ENCODE results near the gene GCC1. TPM values are rescaled to one million over a fixed set of nuclear protein-coding genes. Genes with fewer than 3 reads are reported as not detected.
"Not testable (repeated sequence)": the region's sequence is repeated elsewhere in the genome, so short reads cannot be mapped to it uniquely, and the experiment has no call there.

GCC1 gene
- total RNA-seq, 2 donors from 2014 or later = 18.6 to 21.4 TPM

DNA sequence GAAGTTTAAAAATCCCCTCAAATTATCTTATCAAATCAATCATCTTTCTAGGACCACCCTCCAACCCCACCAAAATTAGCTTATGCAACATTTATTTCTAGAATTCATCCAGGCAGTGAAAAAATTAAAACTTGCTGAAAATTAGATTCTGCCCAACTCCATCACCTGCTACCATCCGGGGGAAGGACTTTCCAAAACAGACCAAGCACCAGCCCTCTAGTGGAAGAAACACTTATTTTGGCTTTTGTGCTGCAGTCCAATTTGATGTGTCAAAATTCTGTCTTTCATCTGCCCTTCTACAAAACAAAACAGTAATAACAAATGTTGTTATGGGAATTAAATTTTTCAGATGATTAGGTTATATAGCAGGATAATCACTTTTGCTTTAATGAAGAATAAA, 35.1 kb downstream of the GCC1 start:
- H3K4me1 ChIP-seq = no peaks in the 10 kb centered on the region
- H3K4me3 ChIP-seq = no peak overlapping the region
- H3K9ac ChIP-seq (ENCODE audit: low read depth in 2 of 2, low read length in 2 of 2) = no peak overlapping the region
- no peaks in the 10 kb centered on the region for H3K9me3 ChIP-seq
- H3K36me3 ChIP-seq = no peaks in the 10 kb centered on the region
- H3K27me3 ChIP-seq = no peaks in the 10 kb centered on the region
- DNase-seq = no peak
- TF ChIP-seq, protein P1, sequence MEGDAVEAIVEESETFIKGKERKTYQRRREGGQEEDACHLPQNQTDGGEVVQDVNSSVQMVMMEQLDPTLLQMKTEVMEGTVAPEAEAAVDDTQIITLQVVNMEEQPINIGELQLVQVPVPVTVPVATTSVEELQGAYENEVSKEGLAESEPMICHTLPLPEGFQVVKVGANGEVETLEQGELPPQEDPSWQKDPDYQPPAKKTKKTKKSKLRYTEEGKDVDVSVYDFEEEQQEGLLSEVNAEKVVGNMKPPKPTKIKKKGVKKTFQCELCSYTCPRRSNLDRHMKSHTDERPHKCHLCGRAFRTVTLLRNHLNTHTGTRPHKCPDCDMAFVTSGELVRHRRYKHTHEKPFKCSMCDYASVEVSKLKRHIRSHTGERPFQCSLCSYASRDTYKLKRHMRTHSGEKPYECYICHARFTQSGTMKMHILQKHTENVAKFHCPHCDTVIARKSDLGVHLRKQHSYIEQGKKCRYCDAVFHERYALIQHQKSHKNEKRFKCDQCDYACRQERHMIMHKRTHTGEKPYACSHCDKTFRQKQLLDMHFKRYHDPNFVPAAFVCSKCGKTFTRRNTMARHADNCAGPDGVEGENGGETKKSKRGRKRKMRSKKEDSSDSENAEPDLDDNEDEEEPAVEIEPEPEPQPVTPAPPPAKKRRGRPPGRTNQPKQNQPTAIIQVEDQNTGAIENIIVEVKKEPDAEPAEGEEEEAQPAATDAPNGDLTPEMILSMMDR (IDR thresholded peaks at IDR 0.05) = no peak
- intact Hi-C loops (cut with DNase I) = no loop called here
- H3K27ac ChIP-seq = no peak overlapping the region

DNA sequence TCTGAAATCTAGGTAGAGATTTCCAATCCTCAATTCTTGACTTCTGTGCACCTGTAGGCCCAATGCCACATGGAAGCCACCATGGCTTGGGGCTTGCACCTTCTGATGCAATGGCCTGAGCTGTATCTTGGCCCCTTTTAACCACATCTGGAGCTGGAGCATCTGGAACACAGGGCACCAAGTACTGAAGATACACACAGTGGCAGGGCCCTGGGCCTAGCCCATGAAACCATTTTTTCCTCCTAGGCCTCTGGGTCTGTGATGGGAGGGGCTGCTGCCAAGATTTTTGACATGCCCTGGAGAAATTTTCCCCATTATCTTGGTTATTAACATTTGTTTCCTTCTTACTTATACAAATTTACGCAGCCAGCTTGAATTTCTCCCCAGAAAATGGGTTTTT, 39.1 kb downstream of the GCC1 start:
- H3K4me1 ChIP-seq = no peaks in the 10 kb centered on the region
- H3K4me3 ChIP-seq = no peak overlapping the region
- H3K27me3 ChIP-seq = no peaks in the 10 kb centered on the region
- DNase-seq = no peak
- H3K27ac ChIP-seq = no peak overlapping the region
- H3K36me3 ChIP-seq = no peaks in the 10 kb centered on the region
- TF ChIP-seq, protein P1 (IDR thresholded peaks at IDR 0.05) = no peak
- no peak overlapping the region for H3K9ac ChIP-seq (ENCODE audit: low read depth in 2 of 2, low read length in 2 of 2)
- H3K9me3 ChIP-seq = no peaks in the 10 kb centered on the region
- intact Hi-C loops (cut with DNase I) = no loop called here

DNA sequence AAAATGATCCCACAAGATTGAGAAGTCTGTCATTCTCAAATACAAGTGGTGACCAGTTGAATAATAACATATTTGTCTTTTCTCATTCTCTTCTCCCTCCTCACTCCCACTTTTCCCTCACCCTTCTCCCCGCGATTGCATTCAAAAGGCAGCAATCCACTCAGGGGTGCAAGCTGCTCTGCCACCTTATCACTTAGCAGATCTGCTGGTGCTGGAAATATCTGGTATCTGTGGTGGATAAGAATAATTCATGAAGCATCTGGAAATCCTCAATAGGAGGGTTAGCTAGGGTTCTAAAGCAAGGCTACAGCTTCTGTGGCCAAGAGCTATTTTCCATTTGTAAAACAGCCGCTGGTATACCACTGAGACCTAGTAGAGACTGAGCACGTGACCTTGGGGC, 43.8 kb downstream of the GCC1 start:
- no peak overlapping the region for H3K27ac ChIP-seq
- no peak overlapping the region for H3K4me3 ChIP-seq
- H3K36me3 ChIP-seq = no peaks in the 10 kb centered on the region
- intact Hi-C loops (cut with DNase I) = no loop called here
- H3K9ac ChIP-seq (ENCODE audit: low read depth in 2 of 2, low read length in 2 of 2) = no peak overlapping the region
- TF ChIP-seq, protein P1 (IDR thresholded peaks at IDR 0.05) = no peak
- H3K4me1 ChIP-seq = no peaks in the 10 kb centered on the region
- H3K9me3 ChIP-seq = no peaks in the 10 kb centered on the region
- no peak for DNase-seq
- peaks cover 3% of the 10 kb centered on the region for H3K27me3 ChIP-seq

DNA sequence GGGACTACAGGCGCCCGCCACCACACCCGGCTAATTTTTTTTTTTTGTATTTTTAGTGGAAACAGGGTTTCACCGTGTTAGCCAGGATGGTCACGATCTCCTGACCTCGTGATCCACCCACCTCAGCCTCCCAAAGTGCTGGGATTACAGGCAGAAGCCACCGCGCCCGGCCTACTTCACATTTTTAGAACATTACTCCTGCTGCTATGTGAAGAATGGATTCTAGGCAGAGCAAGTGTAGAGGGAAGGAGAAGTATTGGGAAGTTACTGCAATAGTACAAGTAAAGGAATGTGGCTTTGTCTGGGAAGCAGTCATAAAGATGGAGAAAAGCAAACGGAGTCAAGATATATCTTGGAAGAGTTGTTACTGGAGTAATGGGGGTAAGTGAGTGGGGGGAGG, 44.9 kb downstream of the GCC1 start:
- DNase-seq; H3K4me1 ChIP-seq; H3K9ac ChIP-seq (ENCODE audit: low read depth in 2 of 2, low read length in 2 of 2); H3K27me3 ChIP-seq; H3K9me3 ChIP-seq; H3K36me3 ChIP-seq; H3K4me3 ChIP-seq; intact Hi-C loops (cut with DNase I); H3K27ac ChIP-seq: not testable (repeated sequence)

DNA sequence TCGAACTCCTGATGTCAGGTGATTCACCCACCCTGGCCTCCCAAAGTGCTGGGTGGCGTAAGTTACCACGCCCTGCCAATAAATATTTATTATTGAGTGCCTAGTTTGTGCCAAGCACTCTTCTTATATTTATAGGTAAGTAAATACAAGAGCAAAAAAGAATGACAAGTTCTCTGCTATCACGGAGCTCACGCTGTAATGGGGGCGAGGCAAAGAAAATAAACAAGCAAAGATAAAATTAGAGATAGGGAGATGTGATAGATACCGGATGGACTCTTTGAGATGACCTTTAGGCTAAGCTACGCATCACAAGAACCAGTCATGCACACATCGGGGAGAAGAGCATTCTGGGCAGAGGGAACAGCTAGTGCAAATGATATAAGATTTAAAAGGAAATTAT, 46.3 kb downstream of the GCC1 start:
- TF ChIP-seq, protein P1 (IDR thresholded peaks at IDR 0.05) = no peak
- intact Hi-C loops (cut with DNase I) = no loop called here
- no peaks in the 10 kb centered on the region for H3K36me3 ChIP-seq

DNA sequence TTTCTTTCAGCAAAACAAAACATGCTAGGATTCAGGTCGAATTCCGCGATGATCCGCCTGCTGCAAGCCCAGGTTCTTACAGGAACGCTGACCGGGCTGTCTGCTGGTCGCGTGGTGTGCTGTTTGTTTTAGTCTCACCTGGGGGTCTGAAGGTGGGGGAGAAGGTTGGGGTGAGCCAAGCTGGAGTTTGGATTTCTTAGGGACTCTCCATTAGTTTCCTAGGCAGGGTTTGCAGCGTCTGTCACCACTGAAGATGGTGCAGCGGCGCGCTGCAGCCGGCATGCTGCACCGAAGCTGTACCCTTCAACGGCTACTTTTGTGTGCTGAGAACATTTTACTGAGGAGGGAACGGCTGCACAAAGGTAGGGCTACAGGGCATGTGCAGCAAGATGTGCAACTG, 48.7 kb downstream of the GCC1 start:
- H3K4me3 ChIP-seq = no peak overlapping the region
- H3K9ac ChIP-seq (ENCODE audit: low read depth in 2 of 2, low read length in 2 of 2) = no peak overlapping the region
- intact Hi-C loops (cut with DNase I) = no loop called here
- H3K27ac ChIP-seq = no peak overlapping the region
- no peak for DNase-seq
- no peaks in the 10 kb centered on the region for H3K36me3 ChIP-seq
- H3K9me3 ChIP-seq = no peaks in the 10 kb centered on the region
- no peaks in the 10 kb centered on the region for H3K4me1 ChIP-seq
- TF ChIP-seq, protein P1 (IDR thresholded peaks at IDR 0.05) = no peak
- peaks cover 3% of the 10 kb centered on the region for H3K27me3 ChIP-seq

More for the DNA sequence above, 46.3 kb downstream of the GCC1 start:
- Histone ChIP-seq H3K4me1 (no peaks in the 10 kb centered on the region), H3K27me3 (peaks cover 3% of the 10 kb centered on the region), H3K9ac (ENCODE audit: low read depth in 2 of 2, low read length in 2 of 2) (no peak overlapping the region), H3K9me3 (no peaks in the 10 kb centered on the region), H3K4me3 (no peak overlapping the region), H3K27ac (no peak overlapping the region)
- no peak for DNase-seq

Data from colonic mucosa (tissue), 4 donors.